Activated CD8-positive, alpha-beta memory T cell treated with anti-CD3 and anti-CD28 coated beads for 4 hours (primary cell): Measurements from ENCODE around the gene BAZ1A.

Experiments used
- DNase-seq, 2 donors: peaks; one replicate each; pipeline ENCODE4 v3.0.0-alpha.2; 2020; ENCODE audit warnings: low read depth in 2 of 2

The BAZ1A gene

GRCh38 chr14:34723867-34724266, 151.3 kb downstream of the BAZ1A start:
- no peak for DNase-seq

DNA sequence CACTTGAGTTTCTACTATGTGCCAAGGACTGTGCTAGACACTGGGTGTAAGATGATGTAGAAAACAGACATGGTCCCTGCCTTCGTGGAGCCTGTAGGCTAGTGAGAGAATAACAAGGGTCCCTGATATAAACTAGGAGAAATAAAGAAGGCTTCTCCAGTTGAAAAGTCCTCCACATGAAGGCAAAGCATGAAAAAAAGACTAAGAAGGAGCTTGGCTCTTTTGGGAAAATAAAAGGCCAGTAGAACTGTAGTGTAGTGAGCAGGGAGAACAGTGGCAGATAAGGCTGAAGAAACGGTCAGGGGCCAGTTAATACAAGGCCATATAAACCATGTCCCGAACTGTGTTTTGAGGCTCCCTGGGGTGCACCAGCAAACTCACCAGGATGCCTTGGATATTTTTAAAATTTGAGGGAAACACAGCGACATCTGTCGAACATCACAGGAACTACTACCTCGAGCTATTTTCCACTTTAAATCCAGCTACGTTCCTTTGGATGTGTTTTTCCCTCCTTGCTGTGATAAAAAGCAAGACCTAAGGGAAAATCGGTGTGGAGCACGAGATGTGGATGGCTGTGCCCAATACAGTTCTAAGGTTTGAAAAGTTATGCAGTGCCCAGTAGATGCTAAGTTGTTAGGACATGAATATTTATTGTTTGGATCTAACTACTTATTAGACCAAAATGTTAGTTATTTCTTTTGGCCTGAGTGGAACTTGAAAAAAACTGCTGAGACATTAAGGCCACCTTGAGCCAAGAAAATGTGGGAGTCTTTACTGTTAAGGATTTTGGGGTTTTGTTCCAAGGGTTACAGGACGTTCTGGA, 152.2 kb downstream of the BAZ1A start:
- DNase-seq: peak in 1 of 2 donors; percentile 3

GRCh38 chr14:34721129-34721528, 154.0 kb downstream of the BAZ1A start:
- DNase-seq: no peak

DNA sequence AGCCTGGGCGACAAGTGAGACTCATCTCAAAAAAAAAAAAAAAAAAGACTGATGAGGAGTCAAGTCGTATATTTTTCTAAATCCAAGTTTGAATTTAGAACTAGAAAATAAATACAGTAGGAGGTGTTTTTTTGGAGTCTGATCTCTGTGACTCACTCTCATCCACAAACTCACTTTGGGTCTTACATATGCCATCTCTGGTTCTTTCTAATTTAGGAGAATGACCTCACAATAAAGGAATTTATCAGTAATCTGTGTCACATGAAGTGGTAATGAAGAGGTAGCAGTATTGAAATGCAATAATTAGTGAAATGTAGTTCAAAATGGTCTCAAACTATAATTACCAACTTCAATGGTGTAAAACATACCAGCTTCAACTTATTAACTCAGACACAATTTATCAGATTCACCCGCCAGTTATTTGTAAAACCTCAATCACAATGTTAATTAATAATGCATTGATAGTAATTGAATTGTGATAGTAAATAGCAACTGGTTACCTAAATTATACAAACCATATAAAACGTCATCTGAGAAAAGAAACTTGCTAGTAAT, 156.3 kb downstream of the BAZ1A start:
- no peak for DNase-seq

- no peak for DNase-seq
Measured at GRCh38 chr14:34715127-34715863, 159.9 kb downstream of the BAZ1A start.

DNA sequence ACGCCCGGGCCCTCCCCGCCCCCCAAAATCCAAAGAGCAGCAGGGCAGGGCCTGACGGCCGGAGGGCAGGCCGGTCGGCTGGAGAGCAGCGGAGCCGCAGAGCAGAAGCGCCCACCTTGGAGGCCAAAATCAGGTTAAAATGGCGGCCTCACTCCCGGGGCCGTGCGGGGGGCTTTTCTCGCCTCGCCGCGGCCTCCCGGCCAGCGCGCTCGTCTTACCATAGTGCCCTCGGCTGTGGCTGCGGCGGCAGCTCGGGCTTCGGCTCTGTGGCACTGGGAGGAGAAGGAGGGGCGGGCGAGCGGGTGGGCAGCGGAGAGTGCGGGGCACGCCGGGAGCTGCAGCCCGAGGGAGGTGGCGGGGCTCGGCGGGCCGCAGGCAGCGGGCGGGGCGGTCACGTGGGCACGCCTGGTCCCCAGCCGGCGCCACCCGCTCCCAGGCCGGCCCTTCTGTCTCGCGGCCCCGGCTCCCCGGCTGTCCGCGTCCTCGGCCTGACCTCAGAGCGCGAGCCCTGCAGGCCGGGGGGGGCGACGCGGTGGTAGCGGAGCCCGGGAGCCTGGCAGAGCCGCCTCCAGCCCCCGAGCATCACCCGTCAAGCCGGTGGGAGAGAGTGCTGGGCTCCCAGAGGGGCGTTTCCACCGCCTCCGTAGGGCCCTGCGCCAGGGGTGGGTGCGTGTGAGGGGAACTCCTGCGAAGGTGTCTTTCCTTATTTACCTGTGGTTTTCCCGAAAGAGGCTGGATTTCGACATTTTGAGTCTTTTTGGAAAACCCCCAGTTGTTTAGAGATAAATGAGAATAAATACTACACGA, 160.6 kb downstream of the BAZ1A start, which contains the start of gene CFL2:
CFL2 (minus strand) TSS at position 274 of the 807 bp plus-strand sequence; CDS start at position 221, 53 bp downstream.
- DNase-seq: peak; percentile 24 to 61

DNA sequence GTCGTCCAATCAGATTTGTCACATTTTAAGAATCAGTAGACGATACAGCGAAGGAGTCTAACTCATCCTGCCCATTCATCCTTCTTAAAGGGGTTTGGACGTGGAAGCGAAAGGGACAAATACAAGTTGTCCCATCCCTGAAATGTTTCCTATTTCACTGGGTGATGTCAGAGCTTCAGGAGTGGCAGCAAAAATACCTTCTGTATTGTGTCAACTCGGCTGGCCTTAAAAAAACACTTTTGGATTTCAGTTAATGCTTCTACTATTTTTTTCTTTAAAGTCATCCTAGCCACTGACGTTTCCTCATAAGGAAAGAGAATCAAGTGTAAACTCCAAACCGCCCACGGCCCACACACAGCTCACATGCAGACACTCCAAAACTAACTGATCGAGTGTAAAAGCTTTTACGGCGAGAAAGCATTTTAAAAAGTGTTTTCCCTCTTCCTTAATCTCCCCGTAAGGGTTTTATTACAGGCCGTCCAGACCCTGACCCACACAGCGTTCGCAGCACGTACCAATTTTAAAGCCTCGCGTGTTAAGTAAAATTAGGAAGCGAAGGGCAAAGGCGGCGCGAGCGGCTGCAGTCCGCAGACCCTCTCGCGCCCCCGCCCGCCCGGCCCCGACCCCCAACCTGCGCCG, 161.4 kb downstream of the BAZ1A start:
- peak in 1 of 2 donors; percentile 6 for DNase-seq

DNA sequence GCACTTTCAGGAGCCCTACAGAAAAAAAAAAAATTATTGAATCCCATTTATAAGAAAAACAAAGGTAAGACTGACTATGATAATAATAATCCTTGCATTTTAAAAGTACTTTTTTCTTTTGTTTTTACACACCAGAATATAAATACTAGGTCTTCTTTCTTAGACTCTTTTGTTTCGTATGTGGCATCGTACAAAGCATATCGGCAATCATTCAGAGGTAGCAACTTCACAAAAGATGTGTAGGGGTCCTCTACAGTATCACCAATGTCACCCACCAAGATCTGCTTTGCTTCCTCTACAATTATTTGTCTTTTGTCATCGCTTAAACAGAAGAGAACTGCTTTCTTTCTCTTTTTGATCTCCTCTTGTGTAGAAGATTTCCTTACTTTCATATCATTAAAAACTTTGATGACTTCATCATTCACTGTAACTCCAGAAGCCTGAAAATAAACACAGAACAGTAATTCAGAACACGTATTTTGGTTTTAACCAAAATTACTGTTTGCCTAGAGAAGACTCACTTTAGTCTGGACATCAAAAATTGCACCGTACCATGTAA, 162.0 kb downstream of the BAZ1A start:
- DNase-seq: no peak

DNA sequence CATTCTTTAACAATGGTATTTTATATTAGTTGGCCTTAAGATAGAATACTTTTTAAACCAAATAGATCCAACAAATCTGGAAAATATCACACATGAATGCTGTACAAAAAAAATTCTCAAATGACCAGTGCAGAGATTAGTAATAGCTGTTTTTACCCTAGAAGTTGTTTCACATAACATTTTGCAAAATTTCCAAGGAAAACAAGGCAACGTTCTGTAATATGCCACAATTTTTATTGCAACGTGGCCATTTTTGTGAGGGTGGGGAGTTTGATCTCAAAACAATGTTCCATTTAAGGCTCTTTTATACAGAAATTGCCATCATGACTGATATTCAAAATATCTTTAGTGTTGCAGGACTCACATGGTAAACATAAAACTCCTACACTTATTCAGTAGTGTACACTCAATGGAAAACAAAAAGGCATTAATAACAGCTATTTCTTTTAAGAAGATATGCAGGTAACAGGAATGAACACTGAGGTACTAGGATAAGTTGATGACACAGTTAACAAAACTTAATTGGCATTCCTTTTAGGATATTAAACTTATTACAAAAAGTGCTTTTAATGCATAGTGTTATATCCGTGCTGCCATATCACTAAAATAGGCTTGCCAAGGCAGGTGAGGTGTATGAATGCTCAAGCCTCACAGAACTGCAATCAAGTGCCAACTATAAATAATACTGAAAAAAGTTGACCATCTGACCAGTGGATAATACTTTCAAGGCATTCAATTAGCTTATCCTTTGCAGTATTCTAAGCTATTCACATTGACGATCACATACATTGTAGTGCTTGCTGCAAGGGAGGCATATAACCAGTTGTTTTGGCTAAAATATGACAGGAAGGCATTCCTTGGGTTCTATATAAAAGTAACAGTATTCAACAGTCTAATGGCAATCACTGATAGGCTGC, 163.1 kb downstream of the BAZ1A start:
- no peak for DNase-seq

DNA sequence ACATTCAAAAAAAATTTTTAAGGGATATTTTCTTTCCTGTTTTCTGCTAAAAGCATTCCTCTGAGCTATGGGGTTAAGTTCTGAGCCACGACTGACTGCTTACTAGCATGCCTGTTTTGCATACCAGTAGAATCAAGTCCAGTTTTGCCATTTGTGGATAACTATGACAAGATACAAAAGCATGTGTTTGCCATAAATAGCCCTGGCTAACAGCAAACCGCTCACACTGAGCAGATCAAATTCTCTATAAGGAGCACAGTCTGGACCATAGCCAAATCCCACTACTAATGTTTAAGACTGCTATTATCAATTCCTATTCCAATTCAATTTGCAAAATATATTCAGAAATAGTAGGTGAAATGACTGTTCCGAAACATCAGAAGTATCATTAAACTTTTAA, 164.0 kb downstream of the BAZ1A start:
- no peak for DNase-seq

DNA sequence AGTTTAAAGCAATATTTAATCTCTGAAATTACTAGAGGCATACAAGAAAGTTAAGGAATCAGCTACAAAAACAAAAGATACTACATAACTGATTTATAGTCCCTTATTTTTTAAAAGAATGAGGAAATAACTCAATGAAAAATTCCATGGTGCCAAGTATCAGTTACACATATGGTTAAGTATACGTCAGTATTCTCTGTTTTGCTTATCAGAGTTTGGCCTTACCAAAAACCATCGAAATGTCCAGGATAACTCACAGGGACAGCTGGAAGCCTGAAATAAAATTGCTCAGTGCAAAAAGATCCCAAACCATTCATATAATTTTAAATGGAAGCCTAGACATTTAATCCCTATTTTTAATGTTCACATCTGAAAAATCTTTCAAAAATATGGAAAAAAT, 164.4 kb downstream of the BAZ1A start:
- no peak for DNase-seq

DNA sequence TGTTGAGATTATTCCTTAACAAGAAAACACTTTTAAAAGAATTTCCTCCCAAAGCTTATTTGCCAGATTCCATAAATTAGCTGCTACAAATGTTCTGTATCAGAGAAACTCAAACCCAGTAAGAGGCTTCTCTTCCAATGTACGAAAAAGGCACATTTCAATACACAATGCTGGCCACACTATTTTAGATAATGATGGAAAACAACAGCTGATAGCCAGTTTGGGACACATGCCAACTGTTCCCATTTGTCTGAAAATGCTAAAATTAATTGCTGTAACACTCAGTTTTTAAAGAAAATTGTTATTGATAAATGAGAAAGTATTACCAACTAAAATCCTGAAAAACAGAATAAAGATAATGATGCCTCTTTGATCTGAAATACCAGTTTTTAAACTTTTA, 165.2 kb downstream of the BAZ1A start:
- no peak for DNase-seq

DNA sequence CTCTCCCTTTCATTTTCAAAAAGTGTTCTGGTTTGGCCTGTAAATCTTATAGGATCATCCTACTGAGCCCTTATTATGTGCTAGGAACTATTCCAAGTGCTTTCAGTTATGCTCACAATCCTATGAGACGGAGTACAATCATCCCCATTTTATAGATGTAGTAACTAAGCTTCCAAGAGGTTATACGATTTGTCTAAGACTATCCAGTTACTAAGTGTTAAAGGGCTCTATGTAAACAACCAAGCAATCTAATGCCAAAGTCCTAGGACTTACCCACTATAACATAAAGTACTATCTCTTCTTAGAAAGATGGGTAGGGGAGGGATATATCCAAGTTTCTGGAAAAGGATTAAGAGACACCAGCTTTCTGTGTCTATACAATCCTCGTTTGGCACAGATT, 167.4 kb downstream of the BAZ1A start:
- no peak for DNase-seq
